ENCODE measurements around the gene CPED1.

- TF ChIP-seq CTCF (IDR thresholded peaks at IDR 0.05): no peak
- no peak for TF ChIP-seq POLR2A (IDR thresholded peaks at IDR 0.05)
Observed at GRCh38 chr7:121045090-121045489, 56.6 kb downstream of the CPED1 start.
